OCI-LY7 (cell line): ENCODE data around the gene CFAP77. TPM values are rescaled to one million over a fixed set of nuclear protein-coding genes. Genes with fewer than 3 reads are reported as not detected.

Source experiments
- BruUV-seq: library from RNA; stranded (reverse); fragments of 400-500 nt; replicated peaks from 2 replicates; lab custom pipeline; 2021; lab: Mats Ljungman, UMichigan
- CTCF ChIA-PET: fragments of 300-600 bp; sonication (Branson Sonifier 250); formaldehyde crosslinking; loops from one replicate; lab custom pipeline; 2022; ENCODE audit warnings: antibody characterized with exemption; ENCODE audit not compliant: unreplicated experiment; lab: Charles Lee
- POLR2A ChIA-PET: fragments of 300-600 bp; sonication (Branson Sonifier 250); formaldehyde crosslinking; loops from one replicate; lab custom pipeline; 2022; ENCODE audit warnings: antibody characterized with exemption; lab: Charles Lee
- DNase-seq: peaks from one replicate; pipeline ENCODE4 v3.0.0-alpha.2; 2015; ENCODE audit warnings: low spot score
- H2AFZ ChIP-seq: fragments of 200-600 bp; sonication (generic), shearing (Covaris generic); 2 replicates; pipeline ENCODE4 v1.6.1; 2014; ENCODE audit warnings: mild to moderate bottlenecking, antibody characterized with exemption, low read length, moderate library complexity
- H3K27ac ChIP-seq: fragments of 200-600 bp; sonication (generic); 2 replicates; pipeline ENCODE4 v1.5.1; 2014; ENCODE audit warnings: mixed run types, low read depth, mild to moderate bottlenecking, moderate library complexity, low read length, inconsistent platforms; ENCODE audit not compliant: poor library complexity, severe bottlenecking
- H3K36me3 ChIP-seq: fragments of 200-600 bp; sonication (generic); 2 replicates; pipeline ENCODE4 v1.6.1; 2014; ENCODE audit warnings: mild to moderate bottlenecking, antibody characterized with exemption, low read length, moderate library complexity, mixed read lengths; ENCODE audit not compliant: insufficient read depth
- H3K4me1 ChIP-seq: fragments of 200-600 bp; sonication (generic); 2 replicates; pipeline ENCODE4 v1.5.1; 2014; ENCODE audit warnings: mild to moderate bottlenecking, low read length; ENCODE audit not compliant: insufficient read depth, poor library complexity, severe bottlenecking
- H3K4me2 ChIP-seq: fragments of 200-600 bp; sonication (generic); 2 replicates; pipeline ENCODE4 v1.6.1; 2014; ENCODE audit warnings: mild to moderate bottlenecking, low read length
- H3K4me3 ChIP-seq: fragments of 200-600 bp; sonication (generic); 2 replicates; pipeline ENCODE4 v1.5.1; 2014; ENCODE audit warnings: mild to moderate bottlenecking, low read depth, low read length; ENCODE audit not compliant: poor library complexity, severe bottlenecking
- H3K79me2 ChIP-seq: fragments of 200-600 bp; sonication (generic); 2 replicates; pipeline ENCODE4 v1.6.1; 2016; ENCODE audit warnings: low read depth, mild to moderate bottlenecking, low read length, moderate library complexity, mixed read lengths; ENCODE audit not compliant: insufficient read depth
- H3K9me2 ChIP-seq: fragments of 200-600 bp; sonication (generic); 2 replicates; pipeline ENCODE4 v1.6.1; 2016; ENCODE audit warnings: mild to moderate bottlenecking, low read length, mixed read lengths; ENCODE audit not compliant: insufficient read depth
- H3K9me3 ChIP-seq: fragments of 200-600 bp; sonication (generic); 2 replicates; pipeline ENCODE4 v1.6.1; 2014; ENCODE audit warnings: mild to moderate bottlenecking, mixed run types, low read length, mixed read lengths
- H4K20me1 ChIP-seq: fragments of 200-600 bp; sonication (generic); 2 replicates; pipeline ENCODE4 v1.6.1; 2014; ENCODE audit warnings: mild to moderate bottlenecking, antibody characterized with exemption, low read length, moderate library complexity, mixed read lengths; ENCODE audit not compliant: insufficient read depth
- CTCF ChIP-seq: fragments of 200-600 bp; sonication (generic); conservative IDR thresholded peaks from 2 replicates; pipeline ENCODE4 v1.5.1; 2014; ENCODE audit warnings: mild to moderate bottlenecking, antibody characterized with exemption, low read length, moderate library complexity, mixed read lengths
- EZH2phosphoT487 ChIP-seq: fragments of 200-600 bp; sonication (generic); IDR thresholded peaks from 2 replicates; pipeline ENCODE4 v1.6.1; 2018; ENCODE audit warnings: low read depth, borderline replicate concordance, mild to moderate bottlenecking, mixed run types, antibody characterized with exemption, low read length, moderate library complexity, mixed read lengths
- intact Hi-C: fragments of 100-400 bp; cut with micrococcal nuclease; formaldehyde crosslinking; loops from one replicate; pipeline ENCODE4 v1.10.0; 2022; ENCODE audit not compliant: unreplicated experiment
- total RNA-seq, 2 experiments: library from RNA; depleted of rRNA in 1 of 2; stranded (reverse); fragments of >200 nt in 1 of 2; shearing (Covaris generic) in 1 of 2; gene quantifications; 2 replicates each; pipeline ENCODE4 v1.2.3, GENCODE V29; 2014 to 2022

CFAP77 gene
- total RNA-seq, 2 experiments from 2014 or later = not detected

- H3K9me3 ChIP-seq = no peaks in the 10 kb centered on the region
- no peaks in the 10 kb centered on the region for H3K9me2 ChIP-seq
- H3K4me1 ChIP-seq = no peaks in the 10 kb centered on the region
- H2AFZ ChIP-seq = no peak overlapping the region
- intact Hi-C loops = no loop called here
- no peaks in the 10 kb centered on the region for H3K79me2 ChIP-seq
- no peak overlapping the region for H3K4me2 ChIP-seq
- TF ChIP-seq CTCF = no peak
- no peak for TF ChIP-seq EZH2phosphoT487
- DNase-seq = no peak
- no peak overlapping the region for H3K27ac ChIP-seq
- H4K20me1 ChIP-seq = no peaks in the 10 kb centered on the region
- ChIA-PET POLR2A (no interaction called here), CTCF (no interaction called here)
- no peak overlapping the region for H3K4me3 ChIP-seq
- no peaks in the 10 kb centered on the region for H3K36me3 ChIP-seq
- BruUV-seq = no TSS peak
Measured at GRCh38 chr9:132514821-132515220, 104.8 kb downstream of the CFAP77 start.

- H4K20me1 ChIP-seq = no peaks in the 10 kb centered on the region
- H3K27ac ChIP-seq = no peak overlapping the region
- no peaks in the 10 kb centered on the region for H3K36me3 ChIP-seq
- no peak overlapping the region for H3K4me2 ChIP-seq
- no peak overlapping the region for H3K4me3 ChIP-seq
- no TSS peak for BruUV-seq
- ChIA-PET CTCF (no interaction called here), POLR2A (interaction anchor here (0.6 kb wide), 1 partner anchor 887 kb away, joined by 3 read pairs; no protein-coding TSS in a partner anchor)
- intact Hi-C loops = no loop called here
- no peak for TF ChIP-seq EZH2phosphoT487
- no peak for TF ChIP-seq CTCF
- H3K9me2 ChIP-seq = no peaks in the 10 kb centered on the region
- no peak for DNase-seq
- no peak overlapping the region for H2AFZ ChIP-seq
- H3K9me3 ChIP-seq = no peaks in the 10 kb centered on the region
- no peaks in the 10 kb centered on the region for H3K4me1 ChIP-seq
- no peaks in the 10 kb centered on the region for H3K79me2 ChIP-seq
Measured at GRCh38 chr9:132516301-132516700, 106.3 kb downstream of the CFAP77 start.

- POLR2A ChIA-PET = interaction anchor here (0.6 kb wide), 1 partner anchor 887 kb away, joined by 3 read pairs; no protein-coding TSS in a partner anchor
- intact Hi-C loops = no loop called here
- BruUV-seq = no TSS peak
- no peaks in the 10 kb centered on the region for H3K9me3 ChIP-seq
- no peak for TF ChIP-seq EZH2phosphoT487
- TF ChIP-seq CTCF = no peak
- no peaks in the 10 kb centered on the region for H3K9me2 ChIP-seq
- DNase-seq = no peak
- no peak overlapping the region for H2AFZ ChIP-seq
- H3K79me2 ChIP-seq = no peaks in the 10 kb centered on the region
- H4K20me1 ChIP-seq = no peaks in the 10 kb centered on the region
- H3K4me2 ChIP-seq = no peak overlapping the region
- H3K4me3 ChIP-seq = no peak overlapping the region
- H3K36me3 ChIP-seq = no peaks in the 10 kb centered on the region
- H3K4me1 ChIP-seq = no peaks in the 10 kb centered on the region
- no peak overlapping the region for H3K27ac ChIP-seq
- CTCF ChIA-PET = interaction anchor here (0.7 kb wide), 1 partner anchor 105 kb away, joined by 4 read pairs; no protein-coding TSS in a partner anchor
Measured at GRCh38 chr9:132516911-132517310, 106.9 kb downstream of the CFAP77 start.
